GM10266 (cell line): Measurements from ENCODE around the gene SLC49A3.

ENCODE experiments used
- DNase-seq: peaks from one replicate; pipeline ENCODE4 v3.0.0; 2012; ENCODE audit errors: extremely low spot score
- CTCF ChIP-seq: IDR thresholded peaks from 2 replicates; pipeline ENCODE4 v1.5.1; 2012; ENCODE audit warnings: mild to moderate bottlenecking, low read depth; ENCODE audit not compliant: control insufficient read depth, insufficient read depth; ENCODE audit errors: missing control alignments

SLC49A3 gene

GRCh38 chr4:681736-682451 is 7.1 kb downstream of the SLC49A3 start:
- DNase-seq = no peak
- no peak for TF ChIP-seq CTCF

DNA sequence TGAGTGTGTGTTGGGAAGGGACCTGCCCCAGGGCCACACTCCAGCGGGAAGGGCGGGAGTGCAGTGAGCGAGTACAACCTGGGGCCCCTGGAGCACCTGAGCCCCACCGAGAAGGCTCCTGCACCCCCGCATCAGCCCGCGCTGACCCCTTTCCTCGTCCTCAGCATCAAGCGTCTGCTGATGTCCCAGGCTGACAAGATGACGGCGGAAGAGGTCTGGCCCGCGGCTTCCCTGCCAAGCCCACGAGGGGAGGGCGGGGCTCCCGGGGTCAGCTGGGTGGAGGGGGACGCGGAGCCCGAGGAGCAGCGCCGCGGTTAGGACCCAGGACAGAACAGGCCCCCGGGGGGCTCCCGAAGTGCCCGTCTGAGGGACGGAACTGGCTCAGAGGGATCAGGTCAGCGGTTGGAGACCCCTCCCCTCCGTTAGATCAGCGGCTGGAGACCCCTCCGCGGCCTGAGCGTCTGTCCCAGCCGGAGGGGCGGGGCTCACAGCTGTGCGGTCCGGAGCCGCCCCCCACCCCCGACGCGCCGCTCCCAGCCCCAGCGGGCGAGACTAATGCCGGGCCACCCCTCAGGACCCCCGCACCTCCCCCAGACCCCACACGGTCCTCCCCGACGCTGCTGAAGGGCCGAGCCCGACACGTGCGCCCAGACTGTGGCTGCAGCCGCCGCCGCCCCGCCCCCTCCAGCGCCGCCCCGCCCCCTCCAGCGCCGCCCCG is 7.9 kb downstream of the SLC49A3 start:
- TF ChIP-seq CTCF = no peak
- DNase-seq = peak; percentile 87

GRCh38 chr4:680551-680927 is 8.4 kb downstream of the SLC49A3 start:
- peak; percentile 76 for DNase-seq
- TF ChIP-seq CTCF = no peak

- DNase-seq = no peak
- TF ChIP-seq CTCF = no peak
These were observed 8.9 kb downstream of the SLC49A3 start for GRCh38 chr4:680091-680490.

DNA sequence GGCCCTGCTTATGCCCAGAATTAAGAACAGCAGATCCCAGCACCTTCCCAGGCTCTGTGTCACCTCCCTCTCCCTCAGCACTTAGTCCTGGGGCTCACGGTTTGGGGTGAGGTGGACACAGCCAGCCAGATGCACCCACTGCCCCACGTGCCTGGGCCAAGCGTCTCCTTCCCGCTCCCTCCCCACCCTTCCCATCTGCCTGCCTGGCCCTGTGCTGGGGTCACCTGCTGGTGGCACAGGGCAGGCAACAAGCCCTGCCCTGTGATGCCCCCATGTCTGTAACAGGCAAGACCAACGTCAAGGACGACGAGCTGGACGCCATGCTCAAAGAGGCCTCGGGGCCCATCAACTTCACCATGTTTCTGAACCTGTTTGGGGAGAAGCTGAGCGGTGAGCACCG is 9.3 kb downstream of the SLC49A3 start:
- no peak for TF ChIP-seq CTCF

DNA sequence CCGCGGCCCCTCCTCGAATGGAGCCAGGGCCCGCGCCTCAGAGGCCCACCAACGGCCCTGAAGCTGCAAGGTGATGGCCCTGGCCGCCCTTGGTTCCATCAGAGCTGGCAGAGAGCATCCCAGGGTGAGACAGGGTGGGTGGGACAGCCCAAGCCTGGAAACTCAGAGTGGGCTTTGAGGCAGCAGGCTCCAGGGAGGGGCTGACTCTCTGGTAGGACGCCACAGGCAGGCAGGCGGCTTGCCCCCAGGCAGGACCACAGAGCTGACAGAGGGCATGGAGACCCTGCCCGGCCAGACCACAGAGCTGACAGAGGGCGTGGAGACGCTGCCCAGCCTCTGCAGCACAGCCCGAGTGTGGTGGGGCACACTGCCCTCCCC is 9.9 kb downstream of the SLC49A3 start:
- no peak for TF ChIP-seq CTCF
- DNase-seq = no peak

More for the DNA sequence above, 9.3 kb downstream of the SLC49A3 start:
- DNase-seq = no peak
